Fibroblast of skin of left quadriceps (primary cell): ENCODE measurements around the gene CCL1.

Source experiments
- DNase-seq, 2 experiments: peaks; one replicate each; pipeline ENCODE4 v3.0.0-alpha.2; 2013; ENCODE audit warnings: low read depth in 2 of 2

CCL1 gene

GRCh38 chr17:34363183-34363661 lies at the start of gene CCL1:
CCL1 (minus strand) TSS chr17:34363233; CDS start chr17:34363161, 72 bp downstream.
- no peak for DNase-seq

GRCh38 chr17:34412534-34412933 lies 49.5 kb upstream of the CCL1 start:
- no peak for DNase-seq

- no peak for DNase-seq
Measured at GRCh38 chr17:34411646-34412421, 48.8 kb upstream of the CCL1 start.

GRCh38 chr17:34409352-34409751 lies 46.3 kb upstream of the CCL1 start:
- DNase-seq = no peak

GRCh38 chr17:34408439-34408838 lies 45.4 kb upstream of the CCL1 start:
- no peak for DNase-seq

- DNase-seq = no peak
Measured at GRCh38 chr17:34406226-34406625, 43.2 kb upstream of the CCL1 start.

GRCh38 chr17:34403006-34403405 lies 40.0 kb upstream of the CCL1 start:
- no peak for DNase-seq

GRCh38 chr17:34401165-34401564 lies 38.1 kb upstream of the CCL1 start:
- no peak for DNase-seq

- no peak for DNase-seq
Measured at GRCh38 chr17:34400301-34400931, 37.4 kb upstream of the CCL1 start.

GRCh38 chr17:34399725-34400124 lies 36.7 kb upstream of the CCL1 start:
- no peak for DNase-seq

GRCh38 chr17:34398990-34399389 lies 36.0 kb upstream of the CCL1 start:
- no peak for DNase-seq

GRCh38 chr17:34397265-34397664 lies 34.2 kb upstream of the CCL1 start:
- DNase-seq = no peak

- no peak for DNase-seq
Measured at GRCh38 chr17:34393401-34393800, 30.4 kb upstream of the CCL1 start.

GRCh38 chr17:34391241-34391640 lies 28.2 kb upstream of the CCL1 start:
- no peak for DNase-seq

GRCh38 chr17:34390649-34391048 lies 27.6 kb upstream of the CCL1 start:
- DNase-seq = no peak

GRCh38 chr17:34389126-34389750 lies 26.2 kb upstream of the CCL1 start:
- no peak for DNase-seq

GRCh38 chr17:34387566-34387965 lies 24.5 kb upstream of the CCL1 start:
- DNase-seq = no peak

- no peak for DNase-seq
Measured at GRCh38 chr17:34386697-34387550, 23.9 kb upstream of the CCL1 start.

GRCh38 chr17:34386343-34386696 lies 23.3 kb upstream of the CCL1 start:
- DNase-seq = no peak

GRCh38 chr17:34384822-34385605 lies 22.0 kb upstream of the CCL1 start:
- DNase-seq = no peak

GRCh38 chr17:34384271-34384670 lies 21.2 kb upstream of the CCL1 start:
- no peak for DNase-seq
